ENCODE data around the gene ELOVL7. TPM values are rescaled to one million over a fixed set of nuclear protein-coding genes. Genes with fewer than 3 reads are reported as not detected.
"Not testable (repeated sequence)": the region's sequence is repeated elsewhere in the genome, so short reads cannot be mapped to it uniquely, and the experiment has no call there.

The ELOVL7 gene
- total RNA-seq = under 1 TPM; 0.05 to 0.24 (median 0.18) TPM

DNA sequence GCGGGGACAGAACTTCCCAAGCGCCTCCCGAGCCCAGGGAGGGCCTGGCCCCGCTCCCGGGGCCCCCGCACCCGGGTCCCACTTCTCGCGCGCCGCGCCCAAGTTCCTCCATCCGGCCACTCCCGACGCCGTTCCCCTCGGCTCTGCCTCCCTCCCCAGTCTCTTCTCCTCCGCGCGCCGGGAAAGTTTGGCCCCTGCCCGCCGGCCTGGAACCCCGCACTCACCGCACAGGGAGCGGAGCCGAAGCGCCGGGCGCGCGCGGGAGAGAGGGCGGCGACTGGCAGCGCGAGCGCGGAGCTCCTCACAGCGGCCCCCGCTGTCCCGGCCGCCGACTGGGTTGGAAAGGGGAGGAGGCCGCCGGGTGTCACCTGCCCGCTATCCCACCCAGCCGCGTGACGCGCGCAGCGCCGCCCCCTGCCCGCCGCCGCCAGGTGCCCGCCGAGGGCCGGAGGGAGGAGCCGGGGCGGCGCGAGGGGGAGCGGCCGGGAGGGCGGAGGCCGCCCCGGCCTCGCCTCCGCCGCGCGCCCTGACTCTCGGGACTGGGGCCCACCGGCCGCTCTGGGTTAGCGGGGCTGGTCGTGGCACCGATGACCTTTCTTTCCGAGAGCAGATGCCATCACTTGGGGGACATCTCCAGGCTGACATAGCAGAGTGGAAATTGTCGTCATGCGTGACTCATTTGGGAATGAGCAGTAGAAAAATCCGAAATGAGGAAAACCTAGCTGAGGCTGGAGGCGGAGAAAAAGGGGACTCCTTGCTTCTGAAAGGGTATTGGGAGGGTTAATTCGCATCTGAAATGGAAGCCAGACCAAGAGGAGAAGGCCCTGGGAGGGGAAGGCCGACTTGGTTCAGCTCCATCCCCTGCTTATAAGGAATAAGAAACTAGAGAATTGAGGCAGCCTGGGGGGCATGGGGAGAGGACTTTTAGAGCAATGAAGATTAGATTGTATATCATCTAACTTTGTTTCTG, at the start of gene ELOVL7:
ELOVL7 (minus strand) TSS at position 334 of the 970 bp plus-strand sequence. CDS start 56,872 bp downstream, outside the sequence.
- Mint-ChIP-seq H3K4me3 (peak within 1 kb of the TSS; percentile 71), H3K9me3 (no peaks in the 10 kb centered on the region), H3K4me1 (ENCODE audit: low read depth) (peaks cover 10% of the 10 kb centered on the region), H3K27me3 (ENCODE audit: low read depth) (peaks cover 51% of the 10 kb centered on the region), H3K36me3 (ENCODE audit: insufficient read depth) (no peaks in the 10 kb centered on the region)
- DNase-seq = no peak
- peak; percentile 78 to 89 for ATAC-seq

DNA sequence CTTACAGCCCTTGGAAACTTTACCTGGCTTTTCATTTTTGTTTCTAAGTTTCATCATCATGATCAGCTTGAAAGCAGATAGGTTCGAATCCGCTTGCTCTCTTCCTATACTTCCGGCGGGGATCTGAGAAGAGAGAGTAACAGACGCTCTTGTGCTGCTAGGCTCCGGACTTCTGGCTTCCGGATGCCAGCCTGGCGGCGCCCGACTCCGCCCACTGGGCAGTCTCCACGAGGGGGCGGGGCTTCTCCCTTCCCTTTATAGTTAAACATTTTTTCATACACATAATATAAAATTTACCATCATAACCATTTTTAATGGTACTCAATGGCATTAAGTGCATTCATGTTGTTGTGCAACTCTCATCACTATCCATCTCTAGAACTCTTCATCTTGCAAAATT, 49.5 kb upstream of the ELOVL7 start:
- DNase-seq (no peak), ATAC-seq (no peak)
- H3K9me3 Mint-ChIP-seq = peaks cover 5% of the 10 kb centered on the region
- peaks cover 32% of the 10 kb centered on the region for H3K36me3 Mint-ChIP-seq (ENCODE audit: insufficient read depth)
- no peaks in the 10 kb centered on the region for H3K27me3 Mint-ChIP-seq (ENCODE audit: low read depth)
- H3K4me1 Mint-ChIP-seq (ENCODE audit: low read depth) = no peaks in the 10 kb centered on the region
- no peak overlapping the region for H3K4me3 Mint-ChIP-seq

DNA sequence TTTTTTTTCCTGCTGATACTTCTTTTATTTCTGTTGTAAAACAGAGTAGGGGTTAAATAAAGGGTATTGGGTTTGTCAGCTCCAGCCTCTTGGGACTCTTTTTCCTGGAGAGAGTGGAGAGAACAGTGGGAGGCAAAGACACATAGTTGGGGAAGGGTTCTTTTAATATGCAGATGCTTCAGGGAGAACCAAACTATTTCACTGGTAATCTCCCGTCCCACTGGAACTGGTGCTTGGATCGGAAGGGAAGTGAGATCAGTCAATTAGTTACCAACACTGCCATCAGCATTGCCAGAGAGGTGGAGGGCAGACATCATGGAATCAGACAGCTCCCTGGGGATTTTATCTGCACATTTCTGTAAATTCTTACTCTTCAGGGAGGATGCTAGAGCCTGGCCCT, 47.6 kb upstream of the ELOVL7 start:
- H3K9me3 Mint-ChIP-seq = peaks cover 5% of the 10 kb centered on the region
- H3K4me1 Mint-ChIP-seq (ENCODE audit: low read depth) = no peaks in the 10 kb centered on the region
- H3K4me3 Mint-ChIP-seq = no peak overlapping the region
- ATAC-seq = no peak
- no peaks in the 10 kb centered on the region for H3K27me3 Mint-ChIP-seq (ENCODE audit: low read depth)
- DNase-seq = no peak
- H3K36me3 Mint-ChIP-seq (ENCODE audit: insufficient read depth) = peaks cover 29% of the 10 kb centered on the region

DNA sequence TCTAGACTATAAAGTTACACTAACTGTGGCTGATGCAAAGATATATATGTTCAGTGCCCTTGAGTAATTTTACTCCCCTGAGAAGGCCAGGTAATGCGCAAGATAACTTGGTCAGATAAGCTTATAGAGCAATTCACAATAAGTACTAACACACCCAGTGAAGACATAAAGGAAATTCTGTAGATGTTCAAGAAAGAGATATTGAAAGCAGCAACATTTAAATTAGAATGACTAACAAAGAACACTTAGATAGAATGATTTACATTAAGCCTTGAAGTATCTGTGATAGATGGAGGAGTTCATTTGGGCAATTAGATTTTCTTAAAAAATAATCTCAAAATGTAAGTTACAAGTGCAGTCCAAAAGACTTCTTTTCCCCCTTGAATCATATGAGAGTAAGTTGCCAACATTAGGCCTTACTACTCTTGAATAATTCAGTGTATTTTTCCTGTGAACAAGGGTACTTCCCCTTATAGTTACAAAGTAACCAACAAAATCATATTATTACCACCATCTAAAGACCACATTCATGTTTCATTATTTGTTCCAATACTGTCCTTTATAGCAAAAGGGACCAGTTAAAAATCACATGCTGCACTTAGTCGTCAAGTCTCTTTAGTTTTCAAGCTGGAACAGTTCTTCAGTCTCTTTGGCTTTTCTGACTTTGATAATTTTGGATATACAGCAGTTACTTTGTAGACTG, 44.4 kb upstream of the ELOVL7 start:
- peaks cover 24% of the 10 kb centered on the region for H3K36me3 Mint-ChIP-seq (ENCODE audit: insufficient read depth)
- peaks cover 4% of the 10 kb centered on the region for H3K9me3 Mint-ChIP-seq
- ATAC-seq = no peak
- no peak for DNase-seq
- H3K4me3 Mint-ChIP-seq = no peak overlapping the region
- no peaks in the 10 kb centered on the region for H3K4me1 Mint-ChIP-seq (ENCODE audit: low read depth)
- no peaks in the 10 kb centered on the region for H3K27me3 Mint-ChIP-seq (ENCODE audit: low read depth)

DNA sequence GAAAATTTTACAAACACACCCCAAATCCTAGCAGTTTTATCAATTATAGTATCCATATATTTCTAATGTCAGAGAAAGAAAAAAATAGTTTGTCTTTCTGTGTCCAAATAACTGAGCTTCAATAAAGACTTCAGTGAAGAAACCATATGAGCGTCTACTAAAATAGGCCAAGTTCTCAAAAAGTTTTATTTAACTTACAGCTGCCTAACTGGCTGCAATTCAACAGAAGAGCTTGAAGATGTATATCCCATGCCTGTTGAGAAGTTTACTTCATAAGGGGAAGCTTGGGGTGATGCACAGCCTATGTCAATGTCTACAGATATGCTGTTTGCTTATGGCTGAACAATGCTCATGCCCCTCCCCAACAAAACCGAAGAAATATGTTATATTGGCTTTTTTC, 43.7 kb upstream of the ELOVL7 start:
- Mint-ChIP-seq H3K27me3 (ENCODE audit: low read depth) (no peaks in the 10 kb centered on the region), H3K36me3 (ENCODE audit: insufficient read depth) (peaks cover 21% of the 10 kb centered on the region), H3K9me3 (no peaks in the 10 kb centered on the region), H3K4me1 (ENCODE audit: low read depth) (no peaks in the 10 kb centered on the region), H3K4me3 (no peak overlapping the region)
- DNase-seq = no peak
- ATAC-seq = no peak

DNA sequence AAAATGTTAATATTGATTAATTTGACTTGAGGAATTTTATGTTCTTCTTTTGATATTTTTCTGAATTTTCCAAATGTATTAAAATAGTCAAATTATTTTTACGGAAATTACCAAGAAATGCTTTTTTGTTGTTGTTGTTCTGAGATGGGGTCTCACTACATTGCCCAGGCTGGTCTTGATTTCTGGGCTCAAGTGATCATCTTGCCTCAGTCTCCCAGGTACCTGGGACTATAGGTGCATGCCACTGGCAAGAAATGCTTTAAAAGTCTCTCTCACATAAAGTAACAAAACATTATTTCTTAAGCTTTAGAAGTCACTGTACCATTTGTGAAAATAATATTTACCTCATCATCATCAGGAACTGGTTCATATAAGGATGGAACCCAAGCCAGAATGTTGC, 43.0 kb upstream of the ELOVL7 start:
- H3K4me1 Mint-ChIP-seq (ENCODE audit: low read depth) = no peaks in the 10 kb centered on the region
- DNase-seq (no peak), ATAC-seq (no peak)
- H3K27me3 Mint-ChIP-seq (ENCODE audit: low read depth) = no peaks in the 10 kb centered on the region
- no peak overlapping the region for H3K4me3 Mint-ChIP-seq
- peaks cover 18% of the 10 kb centered on the region for H3K36me3 Mint-ChIP-seq (ENCODE audit: insufficient read depth)
- H3K9me3 Mint-ChIP-seq = no peaks in the 10 kb centered on the region

DNA sequence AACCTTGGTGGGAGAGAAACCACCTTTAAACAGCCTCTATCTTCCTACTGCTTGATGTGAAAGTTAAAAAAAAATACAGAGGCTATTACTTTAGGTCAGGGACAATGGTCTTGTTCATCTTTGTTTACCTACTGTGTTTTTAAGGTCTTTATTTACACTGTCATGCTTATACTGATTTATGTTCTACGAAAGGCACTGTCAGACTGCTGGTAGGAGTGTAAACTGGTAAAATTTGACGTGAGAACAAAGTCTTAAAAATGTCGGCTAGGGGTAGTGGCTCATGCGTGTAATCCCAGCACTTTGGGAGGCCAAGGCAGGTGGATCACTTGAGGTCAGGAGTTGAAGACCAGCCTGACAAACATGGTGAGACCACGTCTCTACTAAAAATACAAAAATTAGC, 42.1 kb upstream of the ELOVL7 start:
- no peak for DNase-seq
- Mint-ChIP-seq H3K9me3 (no peaks in the 10 kb centered on the region), H3K36me3 (ENCODE audit: insufficient read depth) (peaks cover 20% of the 10 kb centered on the region), H3K27me3 (ENCODE audit: low read depth) (no peaks in the 10 kb centered on the region), H3K4me3 (no peak overlapping the region), H3K4me1 (ENCODE audit: low read depth) (no peaks in the 10 kb centered on the region)
- no peak for ATAC-seq

DNA sequence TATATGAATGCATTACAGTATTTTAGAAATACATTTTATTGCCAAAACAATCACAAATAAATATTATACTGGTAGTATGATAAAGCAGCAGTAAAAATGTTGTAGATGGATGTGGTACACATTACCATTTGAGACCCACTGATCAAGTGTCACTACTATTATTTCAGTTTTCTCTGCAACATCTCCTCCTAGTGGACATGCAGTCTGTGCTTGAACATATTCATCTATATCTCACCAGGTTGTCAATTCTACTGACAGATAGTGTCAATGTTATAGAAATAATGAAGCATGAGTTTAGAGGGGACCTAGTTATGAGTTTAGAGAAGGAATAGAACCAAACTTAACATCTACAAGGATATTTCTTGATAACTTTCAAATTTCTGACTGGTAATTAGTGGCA, 39.2 kb upstream of the ELOVL7 start:
- no peak for ATAC-seq
- H3K36me3 Mint-ChIP-seq (ENCODE audit: insufficient read depth) = peaks cover 14% of the 10 kb centered on the region
- no peaks in the 10 kb centered on the region for H3K4me1 Mint-ChIP-seq (ENCODE audit: low read depth)
- no peak overlapping the region for H3K4me3 Mint-ChIP-seq
- no peaks in the 10 kb centered on the region for H3K27me3 Mint-ChIP-seq (ENCODE audit: low read depth)
- no peak for DNase-seq
- peaks cover 5% of the 10 kb centered on the region for H3K9me3 Mint-ChIP-seq

DNA sequence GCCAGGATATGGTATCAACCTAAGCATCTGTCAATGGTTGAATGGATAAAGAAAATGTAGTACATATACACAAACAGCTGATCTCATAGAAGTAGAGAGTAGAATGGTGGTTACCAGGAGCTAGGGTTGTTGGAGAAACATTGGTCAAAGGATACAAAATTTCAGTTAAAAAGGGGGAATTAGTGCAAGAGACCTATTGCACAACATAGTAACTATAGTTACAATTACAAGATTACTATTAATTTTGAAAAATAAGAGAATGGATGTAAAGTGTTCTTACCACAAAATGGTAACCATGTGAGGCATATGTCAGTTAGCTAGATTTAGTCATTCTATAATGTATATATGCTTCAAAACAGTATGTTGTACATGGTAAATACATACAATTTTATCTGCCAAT, 28.8 kb upstream of the ELOVL7 start:
- DNase-seq = no peak
- H3K36me3 Mint-ChIP-seq (ENCODE audit: insufficient read depth) = peaks cover 20% of the 10 kb centered on the region
- no peaks in the 10 kb centered on the region for H3K27me3 Mint-ChIP-seq (ENCODE audit: low read depth)
- H3K4me3 Mint-ChIP-seq = no peak overlapping the region
- peaks cover 24% of the 10 kb centered on the region for H3K9me3 Mint-ChIP-seq
- H3K4me1 Mint-ChIP-seq (ENCODE audit: low read depth) = no peaks in the 10 kb centered on the region
- ATAC-seq = no peak

DNA sequence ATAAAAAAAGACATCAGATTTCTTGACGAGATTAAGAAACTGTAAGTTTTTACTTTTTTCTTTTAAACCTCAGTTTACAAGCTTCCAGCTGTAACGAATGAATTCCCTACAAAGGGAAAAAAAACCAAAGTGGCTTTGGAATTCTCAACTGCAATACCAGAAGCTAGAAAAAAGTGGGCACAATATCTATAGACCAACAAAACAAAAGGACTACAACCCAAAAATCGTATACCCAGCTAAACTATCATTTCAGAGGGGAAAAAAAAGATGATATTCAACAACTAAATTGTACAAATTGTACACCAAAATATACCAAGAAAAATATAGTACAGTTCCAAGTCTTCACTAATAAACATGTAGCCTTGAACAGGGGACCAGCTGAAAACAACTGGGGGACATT, 26.8 kb upstream of the ELOVL7 start:
- DNase-seq (no peak), ATAC-seq (no peak)
- Mint-ChIP-seq H3K4me1 (ENCODE audit: low read depth) (no peaks in the 10 kb centered on the region), H3K27me3 (ENCODE audit: low read depth) (no peaks in the 10 kb centered on the region), H3K36me3 (ENCODE audit: insufficient read depth) (peaks cover 20% of the 10 kb centered on the region), H3K9me3 (peaks cover 23% of the 10 kb centered on the region), H3K4me3 (no peak overlapping the region)

DNA sequence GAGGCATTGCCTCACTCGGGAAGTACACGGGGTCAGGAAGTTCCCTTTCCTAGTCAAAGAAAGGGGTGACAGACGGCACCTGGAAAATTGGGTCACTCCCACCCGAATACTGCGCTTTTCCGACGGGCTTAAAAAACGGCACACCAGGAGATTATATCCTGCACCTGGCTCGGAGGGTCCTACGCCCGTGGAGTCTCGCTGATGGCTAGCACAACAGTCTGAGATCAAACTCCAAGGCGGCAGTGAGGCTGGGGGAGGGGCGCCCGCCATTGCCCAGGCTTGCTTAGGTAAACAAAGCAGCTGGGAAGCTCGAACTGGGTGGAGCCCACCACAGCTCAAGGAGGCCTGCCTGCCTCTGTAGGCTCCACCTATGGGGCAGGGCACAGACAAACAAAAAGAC, 16.5 kb upstream of the ELOVL7 start:
- not testable (repeated sequence) for H3K4me3 Mint-ChIP-seq; H3K4me1 Mint-ChIP-seq (ENCODE audit: low read depth); H3K9me3 Mint-ChIP-seq; DNase-seq; ATAC-seq; H3K36me3 Mint-ChIP-seq (ENCODE audit: insufficient read depth); H3K27me3 Mint-ChIP-seq (ENCODE audit: low read depth)

DNA sequence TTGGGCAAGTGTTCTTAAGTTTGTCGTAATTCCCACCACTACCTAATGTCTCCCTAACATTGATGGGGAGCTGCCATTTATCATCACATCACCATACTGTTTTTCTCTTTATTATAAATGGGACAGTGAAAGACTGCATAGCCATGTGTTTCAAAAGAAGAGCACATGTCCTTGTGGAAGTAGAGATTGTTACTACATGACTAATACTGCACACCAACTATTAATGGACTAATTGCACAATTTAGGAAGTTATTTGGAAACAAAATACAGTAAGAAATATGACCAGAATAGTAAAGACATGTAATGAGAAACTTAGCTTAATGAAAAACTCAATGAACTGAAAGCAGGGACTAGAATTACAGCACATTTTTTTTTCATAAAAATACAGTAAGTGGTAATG, 12.0 kb upstream of the ELOVL7 start:
- Mint-ChIP-seq H3K9me3 (peaks cover 2% of the 10 kb centered on the region), H3K4me1 (ENCODE audit: low read depth) (no peaks in the 10 kb centered on the region), H3K36me3 (ENCODE audit: insufficient read depth) (no peaks in the 10 kb centered on the region), H3K27me3 (ENCODE audit: low read depth) (no peaks in the 10 kb centered on the region), H3K4me3 (no peak overlapping the region)
- ATAC-seq = no peak
- no peak for DNase-seq

DNA sequence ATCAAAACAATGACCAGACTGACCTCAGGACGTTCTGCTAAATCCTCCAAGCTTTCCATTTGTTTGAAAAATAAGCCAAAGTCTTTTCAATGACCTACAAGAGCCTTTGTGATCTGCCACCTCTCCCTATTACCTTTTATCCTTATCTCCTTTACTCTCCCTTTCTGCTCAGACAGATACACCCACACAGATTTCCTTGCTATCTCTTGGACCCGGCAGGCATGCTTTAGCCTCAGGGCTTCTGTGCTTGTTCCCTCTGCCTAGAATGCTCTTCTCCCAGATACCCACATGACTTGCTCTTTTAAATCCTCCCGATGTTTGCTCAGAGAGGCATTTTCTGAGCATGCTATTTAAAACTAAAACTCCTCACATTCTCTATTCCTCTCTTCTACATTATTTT, 8.9 kb upstream of the ELOVL7 start:
- H3K4me3 Mint-ChIP-seq = no peak overlapping the region
- H3K27me3 Mint-ChIP-seq (ENCODE audit: low read depth) = no peaks in the 10 kb centered on the region
- no peak for ATAC-seq
- DNase-seq = no peak
- no peaks in the 10 kb centered on the region for H3K4me1 Mint-ChIP-seq (ENCODE audit: low read depth)
- H3K9me3 Mint-ChIP-seq = no peaks in the 10 kb centered on the region
- H3K36me3 Mint-ChIP-seq (ENCODE audit: insufficient read depth) = no peaks in the 10 kb centered on the region

DNA sequence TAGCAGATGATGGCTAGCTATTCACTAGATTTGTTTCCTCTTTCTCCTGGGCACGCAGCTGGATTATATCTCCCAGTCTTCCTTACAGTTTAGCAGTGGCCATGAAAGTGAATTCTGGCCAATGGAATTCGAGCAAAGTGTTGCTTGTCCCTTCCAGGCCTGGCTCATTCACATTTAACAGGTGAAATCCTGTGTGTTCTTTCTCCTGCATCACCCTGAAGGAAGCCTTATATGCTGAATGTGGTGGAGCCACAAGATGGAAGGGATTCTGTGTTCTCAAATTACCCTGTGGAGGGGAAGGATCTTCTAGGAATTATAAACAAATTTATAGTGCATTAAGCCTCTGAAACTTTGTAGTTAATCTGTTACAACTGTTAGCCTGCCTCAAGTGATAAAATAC, 8.2 kb upstream of the ELOVL7 start:
- Mint-ChIP-seq H3K36me3 (ENCODE audit: insufficient read depth) (no peaks in the 10 kb centered on the region), H3K27me3 (ENCODE audit: low read depth) (no peaks in the 10 kb centered on the region), H3K4me3 (no peak overlapping the region), H3K4me1 (ENCODE audit: low read depth) (no peaks in the 10 kb centered on the region), H3K9me3 (no peaks in the 10 kb centered on the region)
- DNase-seq (no peak), ATAC-seq (no peak)

DNA sequence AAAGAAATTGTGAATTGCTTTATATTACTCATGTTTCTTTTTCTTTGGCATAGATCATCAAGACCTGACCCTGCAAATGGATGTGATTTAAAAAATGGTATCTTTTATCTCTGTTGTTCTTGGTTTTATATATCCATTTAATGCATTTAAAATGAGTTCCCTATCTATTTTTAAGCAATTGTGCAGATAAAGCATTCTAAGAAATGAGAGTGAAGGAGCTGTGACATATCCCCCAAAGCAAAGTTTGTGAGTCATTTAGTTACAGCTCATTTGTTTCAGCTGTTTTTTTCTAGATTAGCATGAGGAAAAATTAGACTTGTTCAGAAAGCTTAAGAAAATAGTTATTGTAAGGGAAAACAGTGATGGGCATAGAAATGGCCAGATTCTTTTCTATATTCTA, 7.6 kb upstream of the ELOVL7 start:
- DNase-seq = no peak
- Mint-ChIP-seq H3K9me3 (no peaks in the 10 kb centered on the region), H3K4me3 (no peak overlapping the region), H3K27me3 (ENCODE audit: low read depth) (peaks cover 3% of the 10 kb centered on the region), H3K36me3 (ENCODE audit: insufficient read depth) (no peaks in the 10 kb centered on the region), H3K4me1 (ENCODE audit: low read depth) (no peaks in the 10 kb centered on the region)
- no peak for ATAC-seq
